Gastroesophageal sphincter (tissue), 4 donors: ENCODE measurements around the gene AGPAT3. TPM values are rescaled to one million over a fixed set of nuclear protein-coding genes. Genes with fewer than 3 reads are reported as not detected.

Source experiments
- ATAC-seq: fragments of 150-250 bp; one replicate; pipeline ENCODE4 v1.9.1; 2016; ENCODE audit warnings: mild to moderate bottlenecking, moderate library complexity
- H3K27ac ChIP-seq, 4 donors: fragments of 200-600 bp; sonication (generic) in 3 of 4; 1 replicate in 3 of 4; 2 replicates in 1 of 4; pipeline ENCODE4 v1.5.1; 2016 to 2019
- H3K27me3 ChIP-seq: fragments of 200-600 bp; sonication (generic); one replicate; pipeline ENCODE4 v1.5.1; 2019
- H3K36me3 ChIP-seq, 2 donors: fragments of 200-600 bp; sonication (generic); one replicate each; pipeline ENCODE4 v1.5.1; 2019; ENCODE audit warnings: control low read depth in 1 of 2
- H3K4me1 ChIP-seq, 3 donors: fragments of 200-600 bp; sonication (generic); 1 replicate in 2 of 3; 2 replicates in 1 of 3; pipeline ENCODE4 v1.5.1; 2016 to 2019; ENCODE audit warnings: control low read depth in 2 of 3
- H3K4me3 ChIP-seq, 2 donors: fragments of 200-600 bp; sonication (generic); one replicate each; pipeline ENCODE4 v1.5.1; 2019; ENCODE audit warnings: mild to moderate bottlenecking in 1 of 2, moderate library complexity in 1 of 2
- H3K9me3 ChIP-seq, 3 donors: fragments of 200-600 bp; sonication (generic); one replicate each; pipeline ENCODE4 v1.5.1; 2017 to 2019; ENCODE audit warnings: control low read depth in 2 of 3
- EP300 ChIP-seq: sonication (generic); formaldehyde crosslinking; IDR thresholded peaks from one replicate; pipeline ENCODE4 v1.6.1; 2017; ENCODE audit warnings: antibody characterized with exemption, mild to moderate bottlenecking
- POLR2A ChIP-seq, 2 donors: fragments of 450-650 bp; IDR thresholded peaks; one replicate each; pipeline ENCODE4 v1.6.1; 2017; ENCODE audit warnings: antibody characterized with exemption in 2 of 2, mild to moderate bottlenecking in 2 of 2, moderate library complexity in 1 of 2
- POLR2AphosphoS5 ChIP-seq: sonication (generic); formaldehyde crosslinking; IDR thresholded peaks from one replicate; pipeline ENCODE4 v1.6.1; 2017; ENCODE audit warnings: antibody characterized with exemption
- WGBS, 2 donors: methylation state at CpG; one replicate each; pipeline ENCODE4 v1.1.5; 2018; ENCODE audit warnings: low coverage in 1 of 2; 5-methylcytosine and 5-hydroxymethylcytosine counted together
- total RNA-seq, 4 donors: library from RNA; depleted of rRNA; stranded (reverse); fragments of >200 nt; gene quantifications; one replicate each; pipeline ENCODE4 v1.1.0, GENCODE V29; 2016
- TF ChIP-seq, protein P1 (sequence below), 4 experiments: fragments of 200-600 bp in 2 of 4; fragments of 450-650 bp in 2 of 4; sonication (generic) in 1 of 4; IDR thresholded peaks; one replicate each; pipeline ENCODE4 v1.5.1; 2017 to 2019; ENCODE audit warnings: antibody characterized with exemption in 4 of 4, mild to moderate bottlenecking in 2 of 4, moderate library complexity in 2 of 4

Gene AGPAT3
- total RNA-seq, 4 donors from 2014 or later = 27.1 to 46.9 (median 32.2) TPM

DNA sequence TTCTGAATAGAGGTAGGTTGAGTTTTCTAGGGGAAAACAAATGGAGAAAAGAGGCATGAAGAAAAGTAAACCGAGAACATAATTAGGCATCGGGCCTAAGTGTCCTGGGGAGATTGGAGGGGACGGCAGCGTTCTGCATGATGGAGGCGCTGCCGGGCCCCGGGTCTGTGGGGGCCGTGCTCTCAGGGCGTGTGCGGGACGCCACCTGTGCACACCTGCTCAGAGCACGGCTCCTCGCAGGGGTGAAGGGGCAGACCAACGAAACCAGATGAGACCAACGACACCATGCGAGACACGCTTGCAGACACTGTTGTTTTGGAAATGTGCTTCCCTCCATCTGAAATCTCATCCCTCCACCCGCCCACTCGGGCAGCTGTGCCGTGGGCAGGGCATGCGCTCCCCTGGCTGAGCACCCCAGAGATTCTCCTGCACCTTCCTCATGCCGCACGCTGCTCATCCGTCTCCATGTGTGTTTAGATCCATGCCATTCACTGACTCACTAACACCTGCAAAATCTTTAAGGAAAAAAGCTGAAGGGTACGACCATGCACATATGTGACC, 118.9 kb downstream of the AGPAT3 start:
- no peaks in the 10 kb centered on the region for H3K9me3 ChIP-seq
- no peaks in the 10 kb centered on the region for H3K27me3 ChIP-seq
- H3K4me3 ChIP-seq = no peak overlapping the region
- H3K27ac ChIP-seq = no peak overlapping the region
- H3K36me3 ChIP-seq = peaks cover 0 to 54% of the 10 kb centered on the region in 2 donors
- WGBS, 2 donors = 82 to 84% methylated on average over 17 to 18 of the region's 25 CpGs
- peaks cover 0 to 13% (median 0%) of the 10 kb centered on the region in 3 donors for H3K4me1 ChIP-seq
- TF ChIP-seq EP300 (no peak), POLR2AphosphoS5 (no peak), POLR2A (IDR thresholded peaks at IDR 0.05) (no peak)
- TF ChIP-seq, protein P1, sequence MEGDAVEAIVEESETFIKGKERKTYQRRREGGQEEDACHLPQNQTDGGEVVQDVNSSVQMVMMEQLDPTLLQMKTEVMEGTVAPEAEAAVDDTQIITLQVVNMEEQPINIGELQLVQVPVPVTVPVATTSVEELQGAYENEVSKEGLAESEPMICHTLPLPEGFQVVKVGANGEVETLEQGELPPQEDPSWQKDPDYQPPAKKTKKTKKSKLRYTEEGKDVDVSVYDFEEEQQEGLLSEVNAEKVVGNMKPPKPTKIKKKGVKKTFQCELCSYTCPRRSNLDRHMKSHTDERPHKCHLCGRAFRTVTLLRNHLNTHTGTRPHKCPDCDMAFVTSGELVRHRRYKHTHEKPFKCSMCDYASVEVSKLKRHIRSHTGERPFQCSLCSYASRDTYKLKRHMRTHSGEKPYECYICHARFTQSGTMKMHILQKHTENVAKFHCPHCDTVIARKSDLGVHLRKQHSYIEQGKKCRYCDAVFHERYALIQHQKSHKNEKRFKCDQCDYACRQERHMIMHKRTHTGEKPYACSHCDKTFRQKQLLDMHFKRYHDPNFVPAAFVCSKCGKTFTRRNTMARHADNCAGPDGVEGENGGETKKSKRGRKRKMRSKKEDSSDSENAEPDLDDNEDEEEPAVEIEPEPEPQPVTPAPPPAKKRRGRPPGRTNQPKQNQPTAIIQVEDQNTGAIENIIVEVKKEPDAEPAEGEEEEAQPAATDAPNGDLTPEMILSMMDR (IDR thresholded peaks at IDR 0.05) = no peak
- ATAC-seq = no peak

DNA sequence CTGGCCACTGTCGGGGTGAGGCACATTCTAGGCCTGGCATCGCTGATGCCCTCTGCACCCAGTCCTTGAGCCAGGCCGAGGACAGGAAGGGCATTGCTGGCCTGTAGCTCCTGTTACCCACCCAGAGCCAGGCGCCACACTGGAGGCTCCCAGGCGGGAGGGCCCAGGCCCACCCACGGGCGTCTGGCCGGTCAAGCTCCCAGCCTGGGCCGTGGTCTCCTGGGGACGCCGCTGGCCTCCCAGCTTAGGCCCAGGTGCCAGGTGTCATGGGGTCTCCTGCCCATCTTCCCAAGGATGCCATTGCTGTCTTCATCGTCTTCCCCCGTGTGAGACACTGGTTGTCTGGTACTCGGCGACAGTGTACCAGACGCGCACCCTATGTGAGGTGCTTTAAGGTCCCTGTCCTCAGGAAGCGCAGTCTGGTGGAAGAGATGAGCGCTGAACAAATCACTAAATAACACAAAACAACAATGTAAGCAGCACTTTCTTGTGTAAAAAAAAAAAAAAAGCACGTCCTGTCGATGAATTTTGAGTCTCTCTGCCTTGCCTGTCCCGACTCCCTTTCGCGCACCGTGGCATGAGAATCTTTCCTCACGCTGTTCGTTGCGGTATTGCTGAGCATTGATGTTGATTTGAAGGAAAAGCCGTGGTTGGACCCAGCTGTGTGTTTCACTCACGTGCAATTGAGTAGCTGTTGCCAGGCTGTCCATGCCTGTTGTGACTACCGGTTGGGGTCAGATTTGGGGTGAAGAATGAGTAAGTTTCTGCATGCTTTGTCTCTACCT, 120.1 kb downstream of the AGPAT3 start:
- ATAC-seq = no peak
- peaks cover 0 to 13% (median 0%) of the 10 kb centered on the region in 3 donors for H3K4me1 ChIP-seq
- no peak overlapping the region for H3K4me3 ChIP-seq
- H3K9me3 ChIP-seq = no peaks in the 10 kb centered on the region
- peaks cover 0 to 44% of the 10 kb centered on the region in 2 donors for H3K36me3 ChIP-seq
- H3K27me3 ChIP-seq = no peaks in the 10 kb centered on the region
- no peak overlapping the region for H3K27ac ChIP-seq
- WGBS, 2 donors = 78 to 81% methylated on average over 13 to 14 of the region's 31 CpGs
- TF ChIP-seq, protein P1 (IDR thresholded peaks at IDR 0.05) = no peak
- TF ChIP-seq POLR2AphosphoS5 = no peak

DNA sequence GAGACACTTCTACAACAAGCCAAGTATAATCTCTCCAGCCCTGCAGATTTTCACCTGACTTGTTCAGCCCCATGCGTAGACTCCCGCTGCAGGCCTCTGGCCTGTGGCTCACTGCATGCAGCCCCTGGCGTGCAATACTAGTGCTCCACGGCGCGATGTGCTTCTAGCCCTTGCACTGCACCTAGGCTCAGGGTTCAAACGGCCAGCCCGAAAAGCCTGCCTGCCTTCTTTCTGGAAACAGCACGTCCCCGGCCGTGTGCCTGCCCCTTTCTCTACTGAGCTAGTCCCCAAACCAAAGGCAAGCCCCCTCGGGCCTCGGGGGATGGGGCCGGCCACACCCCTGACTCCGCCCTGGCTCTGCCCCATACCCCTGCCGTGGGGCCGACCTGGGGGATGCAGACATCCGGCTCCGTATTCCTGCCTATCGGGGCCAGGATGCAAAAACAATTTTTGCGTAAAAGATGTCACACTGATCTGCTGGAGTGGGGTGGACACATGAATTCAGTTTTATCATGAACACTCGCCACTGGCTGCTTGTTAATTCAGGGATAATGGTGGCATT, 120.7 kb downstream of the AGPAT3 start:
- no peak for TF ChIP-seq EP300
- TF ChIP-seq POLR2AphosphoS5 = no peak
- TF ChIP-seq, protein P1 (IDR thresholded peaks at IDR 0.05) = no peak
- TF ChIP-seq POLR2A (IDR thresholded peaks at IDR 0.05) = no peak
- WGBS, 2 donors = 19 to 26% methylated on average over 10 to 11 of the region's 22 CpGs

DNA sequence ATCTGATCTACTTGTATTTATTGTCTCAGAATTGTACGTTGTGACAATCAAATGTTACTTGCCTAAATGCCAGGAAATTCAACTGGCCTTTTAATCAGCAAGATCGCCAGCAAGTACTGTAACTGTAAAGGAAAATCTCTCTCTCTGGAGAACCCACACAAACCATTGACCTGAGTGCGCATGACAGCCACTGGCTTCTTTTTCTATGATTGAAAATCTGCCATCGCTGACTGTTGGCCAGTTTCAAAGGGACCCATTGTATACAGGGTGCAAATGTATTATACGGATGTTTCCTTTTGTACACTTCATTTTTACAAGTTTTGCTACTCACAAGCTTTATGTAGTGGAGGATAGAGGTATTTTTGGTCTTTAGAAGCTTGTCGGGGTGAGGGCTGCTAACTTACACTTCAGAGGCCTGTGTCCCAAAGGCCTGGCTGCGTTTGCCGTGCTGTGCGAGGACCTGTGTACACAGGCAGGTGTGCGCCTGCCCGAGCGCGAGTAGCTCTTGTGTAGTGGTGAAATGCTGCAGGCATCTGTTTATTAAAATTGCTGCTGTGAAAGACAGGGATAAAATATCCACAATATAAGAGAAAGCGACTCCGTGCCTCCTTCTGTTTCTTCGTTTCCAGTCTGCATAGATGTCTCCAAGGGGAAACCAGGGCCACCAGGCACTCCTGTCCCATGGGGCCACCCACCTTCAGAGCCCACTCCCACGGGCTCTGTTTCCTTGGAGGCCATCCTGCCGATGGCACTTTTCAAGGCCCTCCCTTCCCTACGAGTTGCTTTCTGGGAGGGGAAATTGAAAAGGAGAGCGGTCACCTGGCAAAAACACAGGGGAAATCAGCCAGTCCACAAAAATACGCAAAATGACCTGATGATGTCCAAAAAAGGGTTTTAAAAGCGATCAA, 121.8 kb downstream of the AGPAT3 start:
- H3K27ac ChIP-seq = no peak overlapping the region
- ATAC-seq = no peak
- peaks cover 0 to 27% of the 10 kb centered on the region in 2 donors for H3K36me3 ChIP-seq
- H3K27me3 ChIP-seq = no peaks in the 10 kb centered on the region
- H3K4me1 ChIP-seq = peaks cover 0 to 13% (median 0%) of the 10 kb centered on the region in 3 donors
- no peaks in the 10 kb centered on the region for H3K9me3 ChIP-seq
- 81 to 90% methylated on average over 7 to 22 of the region's 22 CpGs for WGBS, 2 donors
- TF ChIP-seq POLR2AphosphoS5 (no peak), EP300 (no peak), POLR2A (IDR thresholded peaks at IDR 0.05) (no peak)
- TF ChIP-seq, protein P1 (IDR thresholded peaks at IDR 0.05) = no peak
- no peak overlapping the region for H3K4me3 ChIP-seq

More for the DNA sequence above, 120.7 kb downstream of the AGPAT3 start:
- no peak for ATAC-seq
- no peak overlapping the region for H3K4me3 ChIP-seq
- peaks cover 0 to 37% of the 10 kb centered on the region in 2 donors for H3K36me3 ChIP-seq
- H3K27ac ChIP-seq = no peak overlapping the region
- H3K9me3 ChIP-seq = no peaks in the 10 kb centered on the region
- H3K27me3 ChIP-seq = no peaks in the 10 kb centered on the region
- H3K4me1 ChIP-seq = peaks cover 0 to 13% (median 0%) of the 10 kb centered on the region in 3 donors
